GM04503 (cell line): ENCODE measurements around the gene CDKAL1.

Experiments
- DNase-seq: peaks from one replicate; pipeline ENCODE4 v3.0.0-alpha.2; 2012; ENCODE audit warnings: low read depth

Gene CDKAL1

GRCh38 chr6:21144928-21145327 is 610.7 kb downstream of the CDKAL1 start:
- no peak for DNase-seq

DNA sequence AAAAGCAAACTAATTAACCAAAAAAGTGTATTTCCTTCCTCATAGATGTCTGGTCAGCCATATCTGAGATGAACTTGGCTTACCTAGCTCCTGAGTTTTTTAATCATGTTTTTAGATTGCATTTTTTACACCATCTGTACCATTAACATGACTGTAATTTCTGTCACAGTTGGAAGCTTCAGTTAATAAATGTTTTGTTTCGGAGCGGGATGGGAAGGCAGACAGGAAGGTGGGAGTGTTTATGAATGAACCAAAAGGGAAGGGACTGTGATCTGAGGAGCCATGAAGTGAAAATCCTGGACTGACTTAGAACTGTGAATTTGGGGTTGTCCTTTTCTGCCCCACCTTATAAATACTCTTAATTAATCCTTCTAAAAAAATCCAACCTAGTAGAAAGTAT is 613.7 kb downstream of the CDKAL1 start:
- no peak for DNase-seq

DNA sequence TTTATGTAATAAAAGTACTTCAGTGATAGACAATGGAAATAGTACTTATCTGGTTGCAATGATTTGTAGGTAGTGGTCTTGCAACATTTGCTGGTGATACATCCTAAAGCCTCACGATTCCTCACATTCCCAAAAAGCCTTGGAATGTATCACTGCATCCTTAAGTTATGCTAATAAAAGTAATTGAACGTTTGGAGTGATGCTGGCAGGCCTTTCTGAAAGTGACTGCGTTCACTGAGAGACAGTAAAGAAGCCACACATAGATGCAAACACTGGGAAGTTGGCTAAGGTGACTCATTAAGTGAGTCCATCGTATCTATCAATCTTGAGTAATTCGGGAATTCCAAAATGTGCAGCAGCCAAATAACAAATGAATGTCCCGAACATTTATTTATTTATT is 615.2 kb downstream of the CDKAL1 start:
- peak; percentile 90 for DNase-seq

DNA sequence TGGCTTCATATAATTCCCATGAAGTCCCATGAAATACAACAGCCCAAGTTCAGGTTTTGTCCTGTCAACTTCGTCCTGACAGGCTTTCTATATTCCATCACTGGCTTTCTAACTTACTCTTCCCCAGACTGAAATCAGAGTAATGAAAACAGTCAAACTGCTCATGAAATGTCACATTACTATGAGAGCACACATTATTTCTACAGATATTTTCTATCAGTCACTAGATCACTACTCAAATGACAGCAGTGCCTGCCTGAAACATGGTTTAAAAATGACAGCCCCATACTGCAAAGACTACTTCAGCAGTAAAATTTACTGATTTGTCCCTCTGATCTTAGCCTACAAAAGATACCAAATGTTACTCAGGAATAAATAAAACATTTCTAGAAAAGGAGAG is 616.4 kb downstream of the CDKAL1 start:
- no peak for DNase-seq

DNA sequence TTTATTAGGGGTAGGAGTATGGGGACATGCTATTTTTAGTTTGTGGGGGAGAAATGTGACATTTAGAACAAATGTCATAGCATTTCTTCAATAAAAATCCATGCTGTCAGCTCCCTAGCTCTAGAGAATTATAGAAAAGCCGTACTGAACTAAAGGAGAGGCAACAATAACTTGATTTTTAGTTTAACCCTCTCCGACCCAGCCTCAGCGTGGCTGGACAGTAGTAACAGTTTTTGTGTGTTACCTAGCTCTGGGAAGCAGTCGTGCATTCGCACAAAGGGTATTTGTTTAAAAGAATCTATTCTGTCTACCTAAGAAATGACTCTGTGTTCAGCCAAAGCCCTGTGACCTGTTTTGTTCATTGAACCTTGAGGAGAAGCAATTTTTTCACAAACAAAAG is 616.9 kb downstream of the CDKAL1 start:
- DNase-seq, result no peak

DNA sequence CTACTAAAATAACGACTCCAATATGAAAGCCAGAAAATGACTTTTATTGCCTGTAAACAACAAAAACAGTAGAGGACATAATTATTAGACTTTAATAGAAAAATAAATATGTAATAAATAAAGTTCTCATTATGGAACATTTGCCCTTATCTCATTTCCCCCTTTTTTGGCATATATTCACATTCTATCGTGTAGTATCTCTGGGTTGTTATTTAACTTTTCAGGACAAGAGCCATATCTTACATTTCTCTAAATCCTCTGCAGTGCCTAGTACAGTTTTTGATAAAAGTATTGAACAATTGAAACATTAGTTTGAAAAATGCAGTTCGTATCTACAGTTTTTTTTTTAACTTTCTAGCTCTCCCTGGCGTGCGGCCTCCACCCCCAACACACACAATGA is 617.3 kb downstream of the CDKAL1 start:
- DNase-seq, result no peak

DNA sequence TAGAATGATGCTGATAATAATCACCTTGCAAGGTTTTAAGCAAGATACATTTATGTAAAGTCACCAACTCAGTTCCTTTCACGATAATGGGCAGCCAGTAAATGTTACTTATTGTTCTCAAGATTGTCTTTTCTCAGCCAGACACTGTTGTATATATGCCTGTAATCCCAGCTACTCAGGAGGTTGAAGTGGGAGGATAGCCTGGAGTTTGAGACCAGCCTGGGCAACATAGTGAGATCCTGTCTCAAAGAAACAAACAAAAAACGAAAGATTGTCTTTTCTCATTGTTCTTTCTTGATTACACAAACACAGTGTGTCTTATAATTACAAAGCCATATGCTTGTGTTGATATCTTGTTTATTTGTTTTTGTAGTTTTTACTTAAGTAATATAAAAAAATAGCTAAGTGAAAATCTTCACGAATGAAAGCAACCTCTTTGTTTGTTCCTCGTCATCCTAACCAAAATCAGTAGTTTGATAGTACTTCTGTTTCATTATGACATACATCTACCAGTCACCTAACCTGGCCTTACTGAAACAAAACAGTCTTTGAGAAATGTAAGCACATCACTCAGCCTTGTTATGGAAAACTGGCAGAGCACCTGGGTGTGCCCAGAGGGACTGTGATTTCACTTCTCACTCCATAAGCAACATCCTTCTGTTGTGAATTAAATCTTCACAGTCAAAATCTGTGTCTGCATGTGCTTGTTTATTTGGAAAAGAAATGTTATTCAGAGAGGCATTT is 623.1 kb downstream of the CDKAL1 start:
- no peak for DNase-seq

- DNase-seq, result no peak
Measured at GRCh38 chr6:21158149-21158548, 623.9 kb downstream of the CDKAL1 start.

- no peak for DNase-seq
Measured at GRCh38 chr6:21158873-21159272, 624.6 kb downstream of the CDKAL1 start.

DNA sequence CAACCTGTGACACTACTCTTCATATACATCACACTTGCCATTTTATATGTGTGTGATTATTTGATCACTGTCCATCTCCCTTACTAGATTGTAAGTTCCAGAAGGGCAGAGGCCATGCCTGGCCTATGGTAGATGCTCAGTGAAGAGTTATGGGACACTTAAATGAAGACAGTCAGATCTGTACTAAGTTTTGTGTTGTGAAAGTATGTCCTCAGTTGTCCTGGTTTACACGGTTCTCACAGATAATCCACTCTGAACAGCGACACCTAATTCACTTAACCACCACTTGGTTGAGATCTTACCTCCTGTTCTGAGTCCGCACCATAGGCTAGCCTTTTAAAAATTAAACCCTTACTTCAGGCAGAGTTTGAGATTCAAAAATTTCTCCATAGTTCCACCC is 625.2 kb downstream of the CDKAL1 start:
- DNase-seq, result no peak

DNA sequence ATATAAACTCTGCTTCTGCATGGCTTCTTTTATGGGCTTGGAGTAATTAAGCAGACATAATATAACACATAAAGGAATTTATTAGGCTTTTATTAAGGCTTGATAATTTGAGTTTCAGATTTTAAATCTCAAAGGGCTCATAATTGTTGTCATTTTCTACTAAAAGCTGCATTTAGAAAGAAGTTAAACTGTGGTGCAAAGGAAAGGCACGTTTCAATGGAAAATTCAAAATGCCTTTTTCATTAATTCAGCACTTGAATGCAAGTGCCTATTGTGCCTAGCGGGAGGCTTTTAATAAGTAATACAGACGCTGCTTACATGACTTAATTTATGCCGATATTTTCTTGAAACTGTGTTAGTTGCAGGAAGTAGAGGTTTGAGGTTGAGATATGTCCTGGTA is 627.5 kb downstream of the CDKAL1 start:
- no peak for DNase-seq

GRCh38 chr6:21163110-21163837 is 629.0 kb downstream of the CDKAL1 start:
- DNase-seq, result no peak

DNA sequence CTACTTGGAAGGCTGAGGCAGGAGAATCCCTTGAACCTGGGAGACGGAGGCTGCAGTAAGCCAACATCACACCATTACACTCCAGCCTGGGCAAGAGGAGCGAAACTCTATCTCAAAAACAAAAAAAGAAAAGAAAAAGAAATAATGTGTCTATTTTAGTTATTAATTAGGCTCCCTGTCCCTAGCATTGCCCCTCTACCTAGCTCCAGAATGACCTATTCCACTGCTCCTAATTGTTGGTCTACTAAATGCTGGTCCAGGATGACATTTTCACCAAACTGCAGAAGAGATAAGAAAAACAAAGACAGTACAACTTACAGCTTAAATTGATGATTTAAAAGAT is 629.6 kb downstream of the CDKAL1 start:
- no peak for DNase-seq

DNA sequence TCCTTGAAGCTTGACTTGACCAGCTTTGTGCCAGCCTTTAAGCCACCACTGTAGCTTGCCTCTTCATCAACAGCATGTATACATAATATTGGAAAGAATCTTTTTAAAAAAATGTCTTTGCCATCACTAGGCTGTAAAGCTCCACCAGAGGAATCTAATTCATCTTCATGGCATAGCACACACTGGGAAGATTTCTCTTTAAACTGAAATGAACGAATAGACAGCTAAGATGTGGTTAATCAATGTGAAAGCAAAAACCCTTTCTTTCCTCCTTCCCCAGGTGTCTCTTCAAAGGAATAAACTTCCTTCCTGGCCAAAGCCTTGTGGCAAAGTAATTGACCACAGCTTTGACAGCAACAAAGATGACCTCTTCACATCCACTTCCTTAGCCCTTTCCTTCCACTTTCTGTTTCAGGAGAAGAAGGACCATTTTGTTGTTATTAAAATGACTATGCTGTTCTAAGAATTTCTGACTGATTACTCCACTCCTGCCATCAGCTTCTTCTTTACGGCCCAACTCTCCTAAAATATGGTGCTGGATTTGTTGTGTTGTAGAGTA is 630.6 kb downstream of the CDKAL1 start:
- DNase-seq, result no peak

GRCh38 chr6:21166754-21167153 is 632.5 kb downstream of the CDKAL1 start:
- DNase-seq, result no peak

- DNase-seq, result no peak
Measured at GRCh38 chr6:21167790-21168189, 633.5 kb downstream of the CDKAL1 start.

DNA sequence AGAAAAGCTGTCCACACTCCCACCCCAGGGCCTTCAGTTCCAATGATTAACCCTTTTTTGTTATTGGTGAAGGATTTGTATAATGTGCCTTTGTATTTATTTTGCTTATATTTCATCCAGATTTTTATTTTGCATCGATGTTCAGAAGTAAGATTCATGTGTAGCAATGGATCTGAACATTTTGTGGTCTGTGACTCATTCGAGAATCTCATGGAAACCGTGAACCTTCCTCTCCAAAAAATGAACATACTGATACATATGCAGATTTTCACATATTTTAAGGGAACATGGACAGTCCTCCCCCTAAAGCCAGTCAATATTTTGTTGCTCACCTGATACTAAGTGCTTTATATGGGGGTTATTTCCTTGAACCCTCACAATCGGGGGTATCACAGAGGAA is 637.5 kb downstream of the CDKAL1 start:
- no peak for DNase-seq

DNA sequence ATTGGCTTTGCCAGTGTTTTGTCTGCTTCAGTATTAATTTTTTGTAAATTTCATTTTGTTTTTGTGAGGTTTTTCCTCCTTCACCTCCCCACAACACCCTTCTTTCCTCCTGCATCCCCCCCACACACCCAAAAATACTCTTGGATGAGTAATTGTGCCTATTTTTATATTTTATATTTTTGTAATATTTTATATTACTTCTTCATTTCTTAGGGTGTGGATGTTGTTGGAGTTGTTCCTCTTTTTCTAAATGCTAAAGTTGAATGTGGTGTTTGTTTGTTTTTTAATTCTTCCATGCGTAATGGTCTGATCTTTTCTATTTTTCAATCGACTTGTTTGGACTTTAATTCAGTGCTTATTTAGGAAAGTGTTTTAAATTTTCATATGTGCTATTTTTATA is 638.8 kb downstream of the CDKAL1 start:
- DNase-seq, result no peak

DNA sequence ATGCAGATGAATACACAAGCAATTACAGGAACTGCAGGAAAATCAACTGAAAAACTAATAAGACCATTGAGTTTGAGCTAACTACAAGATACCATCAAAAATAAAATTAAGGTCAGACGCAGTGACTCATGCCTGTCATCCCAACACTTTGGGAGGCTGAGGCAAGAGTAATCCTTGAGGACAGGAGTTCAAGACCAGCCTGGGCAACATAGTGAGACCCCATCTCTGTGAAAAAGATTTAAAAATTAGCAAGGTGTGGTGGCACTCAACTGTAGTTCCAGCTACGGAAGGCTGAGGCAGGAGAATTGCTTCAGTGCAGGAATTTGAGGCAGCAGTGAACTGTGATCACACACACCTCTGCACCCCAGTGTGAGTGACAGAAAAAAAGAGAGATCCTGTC is 639.4 kb downstream of the CDKAL1 start:
- DNase-seq, result no peak

GRCh38 chr6:21176197-21176596 is 641.9 kb downstream of the CDKAL1 start:
- no peak for DNase-seq

- DNase-seq, result no peak
Measured at GRCh38 chr6:21180155-21180554, 645.9 kb downstream of the CDKAL1 start.

DNA sequence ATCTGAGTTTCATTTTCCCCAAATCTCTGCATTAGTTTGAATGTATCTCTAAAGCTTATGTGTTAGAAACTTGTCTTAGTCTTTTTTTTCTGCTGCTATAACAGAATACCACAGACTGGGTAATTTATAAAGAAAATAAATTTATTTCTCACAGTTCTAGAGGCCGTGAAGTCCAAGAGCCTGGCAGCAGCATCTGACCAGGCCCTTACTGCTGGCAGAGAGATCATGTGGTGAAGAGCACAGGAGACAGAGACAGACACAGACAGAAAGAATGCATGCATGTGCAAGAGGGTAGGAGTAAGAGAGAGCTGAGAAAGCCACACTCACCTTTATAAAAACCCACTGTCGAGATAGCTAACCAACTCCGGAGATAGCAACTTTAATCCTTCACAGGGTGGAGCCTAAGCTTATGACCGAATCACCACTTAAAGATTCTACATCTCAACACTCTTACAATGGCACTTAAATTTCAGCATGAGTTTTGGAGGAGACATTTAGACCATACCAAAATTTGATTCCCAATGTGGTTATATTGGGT is 646.6 kb downstream of the CDKAL1 start:
- no peak for DNase-seq

DNA sequence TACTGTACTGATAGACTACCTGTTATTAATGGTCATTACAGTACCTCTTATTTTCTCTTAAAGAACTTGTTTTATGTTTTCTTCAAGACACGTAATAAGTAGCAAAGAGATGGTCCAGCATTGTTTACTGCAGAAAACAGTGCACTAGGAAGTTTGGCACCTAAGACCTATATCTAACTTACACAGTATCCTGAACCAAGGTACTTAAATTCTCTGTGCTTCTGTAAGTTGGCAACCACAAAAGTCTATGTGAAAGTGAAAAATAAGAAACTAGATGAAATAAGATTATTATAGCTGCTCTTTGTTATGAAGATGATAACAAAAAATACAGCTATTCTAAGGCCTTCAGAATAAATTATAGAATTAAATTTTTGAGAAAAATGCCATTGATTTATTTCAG is 647.6 kb downstream of the CDKAL1 start:
- DNase-seq, result no peak
